Endothelial cell of umbilical vein (primary cell): Measurements from ENCODE around the gene SLC39A13. TPM values are rescaled to one million over a fixed set of nuclear protein-coding genes. Genes with fewer than 3 reads are reported as not detected.

Experiments used
- BruUV-seq: library from RNA; stranded (reverse); fragments of 400-500 nt; replicated peaks from 2 replicates; lab custom pipeline; 2021; lab: Mats Ljungman, UMichigan
- CTCF ChIA-PET: fragments of 300-600, 350-600 bp; sonication (Branson Sonifier 250); formaldehyde crosslinking; loops from one replicate; lab custom pipeline; 2021; ENCODE audit warnings: antibody characterized with exemption, inconsistent platforms; lab: Charles Lee
- POLR2A ChIA-PET: fragments of 300-600, 350-600 bp; sonication (Branson Sonifier 250); formaldehyde crosslinking; loops from one replicate; lab custom pipeline; 2021; ENCODE audit warnings: antibody characterized with exemption, inconsistent platforms; lab: Charles Lee
- DNase-seq: peaks from one replicate; pipeline ENCODE4 v3.0.0-alpha.2; 2011; ENCODE audit warnings: low read depth, low spot score
- FAIRE-seq: peaks from 2 replicates; lab custom pipeline; 2011; peaks lifted over from hg19 to GRCh38; lab: Jason Lieb, UNC
- H2AFZ ChIP-seq: 2 replicates; pipeline ENCODE4 v1.6.0; 2012; ENCODE audit warnings: low read depth, low read length, control low read depth, inconsistent platforms
- H3K27ac ChIP-seq: 2 replicates; pipeline ENCODE4 v1.5.1; 2011; ENCODE audit warnings: low read depth, mild to moderate bottlenecking, control low read depth, low read length, moderate library complexity; ENCODE audit not compliant: insufficient read depth
- H3K27me3 ChIP-seq, 2 experiments: 2 replicates each; pipeline versions ENCODE4 v1.6.0 to v1.6.1; 2011; ENCODE audit warnings: low read length in 2 of 2, mixed read lengths in 1 of 2; ENCODE audit not compliant: control insufficient read depth in 2 of 2, insufficient read depth in 2 of 2
- H3K36me3 ChIP-seq, 2 experiments: 2 replicates in 1 of 2; 3 replicates in 1 of 2; pipeline ENCODE4 v1.5.1; 2011; ENCODE audit warnings: low read length in 2 of 2, mild to moderate bottlenecking in 1 of 2, moderate library complexity in 1 of 2; ENCODE audit not compliant: control insufficient read depth in 2 of 2, insufficient read depth in 2 of 2; ENCODE audit errors: extremely low read depth in 1 of 2
- H3K4me1 ChIP-seq: 3 replicates; pipeline ENCODE4 v1.5.1; 2011; ENCODE audit warnings: mild to moderate bottlenecking, low read length; ENCODE audit not compliant: control insufficient read depth, insufficient read depth; ENCODE audit errors: extremely low read depth
- H3K4me2 ChIP-seq: 2 replicates; pipeline ENCODE4 v1.6.1; 2011; ENCODE audit warnings: low read length, control low read depth, mixed read lengths; ENCODE audit not compliant: insufficient read depth
- H3K4me3 ChIP-seq, 3 experiments: fragments of 200-600 bp in 1 of 3; sonication (generic), shearing (Covaris generic) in 1 of 3; replicated peaks in 1 of 3; 2 replicates each; pipeline ENCODE4 v1.5.1; 2011 to 2016; ENCODE audit warnings: control low read depth in 3 of 3, low read length in 3 of 3, mild to moderate bottlenecking in 2 of 3, inconsistent platforms in 1 of 3, low read depth in 1 of 3, moderate library complexity in 1 of 3; ENCODE audit not compliant: insufficient read depth in 1 of 3
- H3K79me2 ChIP-seq: 2 replicates; pipeline ENCODE4 v1.6.0; 2012; ENCODE audit warnings: low read length, inconsistent platforms; ENCODE audit not compliant: control insufficient read depth, insufficient read depth
- H3K9ac ChIP-seq: replicated peaks from 2 replicates; pipeline ENCODE3; 2011; ENCODE audit warnings: low read length, control low read depth; ENCODE audit not compliant: insufficient read depth; ENCODE audit errors: extremely low read depth
- H3K9me1 ChIP-seq: replicated peaks from 3 replicates; pipeline ENCODE4 v1.6.0; 2011; ENCODE audit warnings: mild to moderate bottlenecking, low read length; ENCODE audit not compliant: control insufficient read depth, insufficient read depth; ENCODE audit errors: extremely low read depth
- H3K9me3 ChIP-seq: replicated peaks from 2 replicates; pipeline ENCODE4 v1.5.1; 2012; ENCODE audit warnings: low read length, inconsistent platforms; ENCODE audit not compliant: control insufficient read depth, insufficient read depth
- H4K20me1 ChIP-seq: replicated peaks from 2 replicates; pipeline ENCODE3; 2011; ENCODE audit warnings: mild to moderate bottlenecking, low read length; ENCODE audit not compliant: control insufficient read depth, insufficient read depth; ENCODE audit errors: extremely low read depth
- CTCF ChIP-seq, 2 donors: IDR thresholded peaks; 1 replicate in 1 of 2; 2 replicates in 1 of 2; pipeline ENCODE4 v1.5.1; 2011; ENCODE audit warnings: low read length in 2 of 2, mild to moderate bottlenecking in 2 of 2, moderate library complexity in 2 of 2, control low read depth in 1 of 2, inconsistent platforms in 1 of 2, low read depth in 1 of 2; ENCODE audit not compliant: insufficient read depth in 1 of 2; ENCODE audit errors: extremely low read depth in 1 of 2
- EZH2 ChIP-seq: IDR thresholded peaks from 2 replicates; pipeline ENCODE4 v1.6.1; 2012; ENCODE audit warnings: borderline replicate concordance, low read depth, mild to moderate bottlenecking, moderate library complexity, low read length, inconsistent platforms; ENCODE audit not compliant: severe bottlenecking
- FOS ChIP-seq: IDR thresholded peaks from 2 replicates; pipeline ENCODE4 v1.6.1; 2011; ENCODE audit warnings: mild to moderate bottlenecking, low read length, moderate library complexity, borderline replicate concordance; ENCODE audit not compliant: insufficient read depth
- GATA2 ChIP-seq: IDR thresholded peaks from 2 replicates; pipeline ENCODE4 v1.7.0; 2011; ENCODE audit warnings: low read depth, mild to moderate bottlenecking, moderate library complexity, mixed read lengths, low read length; ENCODE audit not compliant: insufficient read length, insufficient read depth
- JUN ChIP-seq: IDR thresholded peaks from 2 replicates; pipeline ENCODE4 v1.6.1; 2011; ENCODE audit warnings: borderline replicate concordance, low read depth; ENCODE audit not compliant: insufficient read length, insufficient read depth
- MAX ChIP-seq: IDR thresholded peaks from 2 replicates; pipeline ENCODE4 v1.6.1; 2011; ENCODE audit not compliant: insufficient read depth, insufficient read length
- MYC ChIP-seq: IDR thresholded peaks from one replicate; pipeline ENCODE4 v1.6.1; 2011; ENCODE audit warnings: mild to moderate bottlenecking, low read depth, low read length
- POLR2A ChIP-seq: IDR thresholded peaks from 2 replicates; pipeline ENCODE4 v1.6.1; 2012; ENCODE audit warnings: low read depth, mild to moderate bottlenecking, control low read depth, low read length
- POLR2AphosphoS5 ChIP-seq: IDR thresholded peaks from 2 replicates; pipeline ENCODE4 v1.6.1; 2012; ENCODE audit warnings: low read depth, mild to moderate bottlenecking, control low read depth, low read length, moderate library complexity; ENCODE audit not compliant: insufficient read depth
- dilution Hi-C: fragments of 300-500 bp; cut with MboI; formaldehyde crosslinking; loops from one replicate; pipeline ENCODE4 v1.15.0; 2019; ENCODE audit warnings: low sequenced_read_pairs; ENCODE audit not compliant: extremely low pct_ligation_motif_present
- intact Hi-C: fragments of 100-400 bp; cut with micrococcal nuclease; formaldehyde crosslinking; loops from one replicate; pipeline ENCODE4 v1.10.0; 2022
- polyA plus RNA-seq, 4 experiments: library from polyadenylated mRNA; depleted of rRNA in 3 of 4; stranded (reverse) in 3 of 4; unstranded in 1 of 4; fragments of >200 nt; gene quantifications; 2 replicates each; pipeline versions ENCODE4 v1.2.1 to v1.2.3, GENCODE V29; 2011 to 2012; ENCODE audit warnings: missing spikeins in 1 of 4
- total RNA-seq: library from RNA; stranded (reverse); gene quantifications from 2 replicates; pipeline ENCODE4 v1.2.3, GENCODE V29; 2021

SLC39A13 gene
- total and polyA plus RNA-seq, 2 donors (not counting 3 experiments of a cell fraction or from before 2014, with no cell fraction given) = 91.9 to 94.3 TPM

- intact Hi-C loops (no loop called here), dilution Hi-C loops (no loop called here)
- H3K36me3 ChIP-seq = no peaks in the 10 kb centered on the region
- POLR2A ChIA-PET = no interaction called here
- H3K27ac ChIP-seq = no peak overlapping the region
- CTCF ChIA-PET = interaction anchor here (0.9 to 5.5 kb wide), 4 partner anchors 16 to 38 kb away, joined by 4 to 76 read pairs (median 4); partner anchors contain the start of gene SLC39A13
- TF ChIP-seq POLR2AphosphoS5 (no peak), EZH2 (no peak), POLR2A (no peak), CTCF (IDR thresholded peaks at IDR 0.05; ENCODE audit: extremely low read depth in 1 of 2, insufficient read depth in 1 of 2, low read depth in 1 of 2, low read length in 2 of 2) (no peak), JUN (no peak), FOS (no peak), GATA2 (no peak), MYC (no peak), MAX (no peak)
- H4K20me1 ChIP-seq = no peaks in the 10 kb centered on the region
- no TSS peak for BruUV-seq
- H3K79me2 ChIP-seq = no peaks in the 10 kb centered on the region
- no peak overlapping the region for H3K4me2 ChIP-seq
- peaks cover 21% of the 10 kb centered on the region for H3K4me1 ChIP-seq
- no peak overlapping the region for H2AFZ ChIP-seq
- H3K9me1 ChIP-seq = no peaks in the 10 kb centered on the region
- DNase-seq (no peak), FAIRE-seq (no peak)
- H3K4me3 ChIP-seq = no peak overlapping the region
- no peaks in the 10 kb centered on the region for H3K9me3 ChIP-seq
- no peak overlapping the region for H3K9ac ChIP-seq
- no peaks in the 10 kb centered on the region for H3K27me3 ChIP-seq
Observed at GRCh38 chr11:47392546-47393162, 15.7 kb upstream of the SLC39A13 start.
